Measurements from ENCODE around the gene OR8U1. TPM values are rescaled to one million over a fixed set of nuclear protein-coding genes. Genes with fewer than 3 reads are reported as not detected.

Gene OR8U1
- total and polyA plus RNA-seq, 8 donors, result 0.09 TPM; not detected in 7

DNA sequence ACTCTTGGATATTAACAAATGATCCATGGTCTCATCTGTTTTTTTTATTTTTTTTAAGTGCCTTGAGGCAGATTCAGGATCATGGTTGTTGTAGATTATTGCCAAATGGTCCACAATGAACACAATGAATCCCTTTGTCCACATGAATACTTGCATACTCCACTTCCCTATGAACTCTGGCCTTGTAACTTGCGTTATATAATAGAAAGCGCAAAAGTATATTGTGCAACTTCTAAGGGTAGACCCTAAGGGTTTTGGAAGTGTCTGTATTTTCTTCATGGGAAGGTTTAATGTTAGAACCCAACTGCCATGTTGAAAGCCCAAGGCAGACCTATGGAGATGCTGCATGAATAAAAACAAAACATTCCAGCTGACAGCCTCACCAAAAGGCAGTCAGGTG, 29.0 kb downstream of the OR8U1 start:
- no peak for ATAC-seq

DNA sequence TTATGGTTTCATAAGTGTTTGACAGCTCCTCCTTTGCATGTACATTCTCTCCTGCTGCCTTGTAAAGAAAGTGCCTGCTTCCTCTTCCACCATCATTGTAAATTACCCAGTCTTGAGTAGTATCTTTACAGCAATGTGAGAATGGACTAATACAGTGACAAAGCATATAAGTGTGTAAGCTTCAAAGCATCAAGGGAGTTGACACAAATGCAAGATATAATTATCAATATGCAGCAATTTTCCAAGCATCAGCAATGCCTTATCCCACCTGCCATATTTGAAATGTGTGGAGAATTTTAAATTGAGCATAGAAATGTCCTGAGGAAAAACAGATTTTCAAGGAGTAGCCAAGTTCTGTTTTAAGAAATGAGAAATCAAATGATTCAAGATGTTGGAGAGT, 35.4 kb downstream of the OR8U1 start:
- Histone ChIP-seq H3K27ac (no peak overlapping the region), H3K9me3 (no peaks in the 10 kb centered on the region), H3K27me3 (no peaks in the 10 kb centered on the region), H3K36me3 (no peaks in the 10 kb centered on the region), H3K4me1 (no peaks in the 10 kb centered on the region), H3K4me3 (no peak overlapping the region)
- intact Hi-C loops (cut with DNase I), result no loop called here
- FAIRE-seq (no peak), ATAC-seq (no peak), DNase-seq (no peak)
- TF ChIP-seq, protein P1, sequence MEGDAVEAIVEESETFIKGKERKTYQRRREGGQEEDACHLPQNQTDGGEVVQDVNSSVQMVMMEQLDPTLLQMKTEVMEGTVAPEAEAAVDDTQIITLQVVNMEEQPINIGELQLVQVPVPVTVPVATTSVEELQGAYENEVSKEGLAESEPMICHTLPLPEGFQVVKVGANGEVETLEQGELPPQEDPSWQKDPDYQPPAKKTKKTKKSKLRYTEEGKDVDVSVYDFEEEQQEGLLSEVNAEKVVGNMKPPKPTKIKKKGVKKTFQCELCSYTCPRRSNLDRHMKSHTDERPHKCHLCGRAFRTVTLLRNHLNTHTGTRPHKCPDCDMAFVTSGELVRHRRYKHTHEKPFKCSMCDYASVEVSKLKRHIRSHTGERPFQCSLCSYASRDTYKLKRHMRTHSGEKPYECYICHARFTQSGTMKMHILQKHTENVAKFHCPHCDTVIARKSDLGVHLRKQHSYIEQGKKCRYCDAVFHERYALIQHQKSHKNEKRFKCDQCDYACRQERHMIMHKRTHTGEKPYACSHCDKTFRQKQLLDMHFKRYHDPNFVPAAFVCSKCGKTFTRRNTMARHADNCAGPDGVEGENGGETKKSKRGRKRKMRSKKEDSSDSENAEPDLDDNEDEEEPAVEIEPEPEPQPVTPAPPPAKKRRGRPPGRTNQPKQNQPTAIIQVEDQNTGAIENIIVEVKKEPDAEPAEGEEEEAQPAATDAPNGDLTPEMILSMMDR (IDR thresholded peaks at IDR 0.05), result no peak

More for the DNA sequence above, 29.0 kb downstream of the OR8U1 start:
- FAIRE-seq, result no peak
- WGBS, 2 donors, result 60 to 63% methylated on average over 2 of the region's 2 CpGs
- no peak for DNase-seq
- intact Hi-C loops (cut with DNase I), result no loop called here
- Histone ChIP-seq H3K9me3 (no peaks in the 10 kb centered on the region), H3K27me3 (no peaks in the 10 kb centered on the region), H3K4me3 (no peak overlapping the region), H3K27ac (no peak overlapping the region), H3K4me1 (no peaks in the 10 kb centered on the region), H3K36me3 (no peaks in the 10 kb centered on the region)
- TF ChIP-seq, protein P1 (IDR thresholded peaks at IDR 0.05), result no peak

GRCh38 chr11:56412396-56412795, 37.0 kb downstream of the OR8U1 start, which contains the start of gene OR5AL1:
TSS of gene OR5AL1 (plus strand) at chr11:56412696.
- DNase-seq (no peak), FAIRE-seq (no peak), ATAC-seq (no peak)
- no peak within 1 kb of the TSS for H3K27ac ChIP-seq
- 63 to 69% methylated on average over 1 of the region's 1 CpG for WGBS, 2 donors
- no peaks in the 10 kb centered on the region for H3K36me3 ChIP-seq
- TF ChIP-seq, protein P1 (IDR thresholded peaks at IDR 0.05), result no peak
- intact Hi-C loops (cut with DNase I), result no loop called here
- no peaks in the 10 kb centered on the region for H3K27me3 ChIP-seq
- H3K4me3 ChIP-seq, result no peak within 1 kb of the TSS
- H3K9me3 ChIP-seq, result no peaks in the 10 kb centered on the region
- H3K4me1 ChIP-seq, result no peaks in the 10 kb centered on the region

Other genes with a start within 250 kb of the OR8U1 start
- not detected for gene OR8J3, start 235.4 kb upstream of the OR8U1 start, total RNA-seq
- not detected for gene OR8J3, start 235.4 kb upstream of the OR8U1 start, polyA plus RNA-seq
- not detected for gene OR8K5, start 215.3 kb upstream of the OR8U1 start, total RNA-seq
- gene OR8K5, start 215.3 kb upstream of the OR8U1 start, polyA plus RNA-seq, result not detected
- not detected for gene OR5J2, start 199.0 kb upstream of the OR8U1 start, total RNA-seq
- not detected for gene OR5J2, start 199.0 kb upstream of the OR8U1 start, polyA plus RNA-seq
- not detected for gene OR5T2, start 141.4 kb upstream of the OR8U1 start, total RNA-seq
- gene OR5T2, start 141.4 kb upstream of the OR8U1 start, polyA plus RNA-seq, result not detected
- not detected for gene OR5T3, start 123.4 kb upstream of the OR8U1 start, total RNA-seq
- not detected for gene OR5T3, start 123.4 kb upstream of the OR8U1 start, polyA plus RNA-seq
- gene OR5T1, start 101.5 kb upstream of the OR8U1 start, total RNA-seq, result not detected
- not detected for gene OR5T1, start 101.5 kb upstream of the OR8U1 start, polyA plus RNA-seq
- not detected for gene OR8H1, start 83.4 kb upstream of the OR8U1 start, total RNA-seq
- gene OR8H1, start 83.4 kb upstream of the OR8U1 start, polyA plus RNA-seq, result not detected
- not detected for gene OR8K3, start 60.5 kb upstream of the OR8U1 start, total RNA-seq
- not detected for gene OR8K3, start 60.5 kb upstream of the OR8U1 start, polyA plus RNA-seq
- not detected for gene OR8K1, start 29.6 kb upstream of the OR8U1 start, total RNA-seq
- not detected for gene OR8K1, start 29.6 kb upstream of the OR8U1 start, polyA plus RNA-seq
- not detected for gene OR8J1, start 21.3 kb upstream of the OR8U1 start, total RNA-seq
- gene OR8J1, start 21.3 kb upstream of the OR8U1 start, polyA plus RNA-seq, result not detected
- gene OR5AL1, start 37.1 kb downstream of the OR8U1 start, total RNA-seq, result not detected
- not detected for gene OR5AL1, start 37.1 kb downstream of the OR8U1 start, polyA plus RNA-seq
- not detected for gene OR5M3, start 97.7 kb downstream of the OR8U1 start, total RNA-seq
- gene OR5M3, start 97.7 kb downstream of the OR8U1 start, polyA plus RNA-seq, result not detected
- not detected for gene OR5M8, start 115.7 kb downstream of the OR8U1 start, total RNA-seq
- gene OR5M8, start 115.7 kb downstream of the OR8U1 start, polyA plus RNA-seq, result not detected
- gene OR5M11, start 167.6 kb downstream of the OR8U1 start, total RNA-seq, result not detected
- not detected for gene OR5M11, start 167.6 kb downstream of the OR8U1 start, polyA plus RNA-seq
- not detected for gene OR5M10, start 202.1 kb downstream of the OR8U1 start, total RNA-seq
- gene OR5M10, start 202.1 kb downstream of the OR8U1 start, polyA plus RNA-seq, result not detected
- not detected for gene OR5M1, start 239.2 kb downstream of the OR8U1 start, total RNA-seq
- gene OR5M1, start 239.2 kb downstream of the OR8U1 start, polyA plus RNA-seq, result not detected

Measured in pancreas (tissue), 10 donors.